ENCODE data around the gene ERC1. TPM values are rescaled to one million over a fixed set of nuclear protein-coding genes. Genes with fewer than 3 reads are reported as not detected.

ERC1 gene
- total RNA-seq, 2 experiments from 2014 or later, result 40.1 to 49.6 TPM

DNA sequence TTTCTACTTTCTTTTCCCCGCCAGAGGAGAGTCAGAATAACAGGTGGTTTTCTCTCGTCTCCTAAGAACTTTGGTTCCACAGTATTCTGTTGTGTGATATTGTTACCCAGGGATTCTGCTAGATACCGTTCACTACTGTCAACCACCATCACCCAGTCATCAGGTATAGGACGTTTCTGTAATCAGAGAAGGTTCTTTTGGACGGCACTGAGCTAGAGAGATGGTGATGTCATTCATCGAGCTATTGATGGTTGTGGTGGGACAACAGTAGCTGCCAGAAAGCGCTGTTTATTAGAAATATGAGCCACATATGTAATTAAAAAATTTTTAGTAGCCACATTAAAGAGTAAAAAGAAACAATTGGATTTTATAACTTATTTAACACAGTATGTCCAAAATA, 17.0 kb downstream of the ERC1 start:
- intact Hi-C loops (cut with DNase I, micrococcal nuclease), result no loop called here
- no peak overlapping the region for H3K27ac ChIP-seq (ENCODE audit: low read depth in 1 of 2, low read length in 2 of 2)
- H3K36me3 ChIP-seq (ENCODE audit: insufficient read depth, low read length), result peaks cover 4% of the 10 kb centered on the region
- CTCF ChIA-PET, result interaction anchor here (1.1 kb wide), 1 partner anchor 8 kb away, joined by 3 read pairs; no protein-coding TSS in a partner anchor
- Mint-ChIP-seq H3K9me3 (no peaks in the 10 kb centered on the region), H3K4me3 (no peak overlapping the region), H3K27ac (no peak overlapping the region), H3K4me1 (ENCODE audit: low read depth) (peaks cover 18% of the 10 kb centered on the region), H3K36me3 (ENCODE audit: low read depth) (peaks cover 4% of the 10 kb centered on the region), H3K27me3 (no peaks in the 10 kb centered on the region)
- ATAC-seq (ENCODE audit: poor library complexity) (no peak), DNase-seq (no peak)
- H3K27me3 ChIP-seq (ENCODE audit: control insufficient read depth in 1 of 2, insufficient read depth in 2 of 2, low read length in 2 of 2), result no peaks in the 10 kb centered on the region
- H3K9me3 ChIP-seq (ENCODE audit: control insufficient read depth in 1 of 2, insufficient read depth in 1 of 2, low read length in 2 of 2), result no peaks in the 10 kb centered on the region
- no peak overlapping the region for H3K4me3 ChIP-seq (ENCODE audit: low read length)
- no peaks in the 10 kb centered on the region for H3K4me1 ChIP-seq (ENCODE audit: insufficient read depth, low read length)
- TF ChIP-seq, protein P1, sequence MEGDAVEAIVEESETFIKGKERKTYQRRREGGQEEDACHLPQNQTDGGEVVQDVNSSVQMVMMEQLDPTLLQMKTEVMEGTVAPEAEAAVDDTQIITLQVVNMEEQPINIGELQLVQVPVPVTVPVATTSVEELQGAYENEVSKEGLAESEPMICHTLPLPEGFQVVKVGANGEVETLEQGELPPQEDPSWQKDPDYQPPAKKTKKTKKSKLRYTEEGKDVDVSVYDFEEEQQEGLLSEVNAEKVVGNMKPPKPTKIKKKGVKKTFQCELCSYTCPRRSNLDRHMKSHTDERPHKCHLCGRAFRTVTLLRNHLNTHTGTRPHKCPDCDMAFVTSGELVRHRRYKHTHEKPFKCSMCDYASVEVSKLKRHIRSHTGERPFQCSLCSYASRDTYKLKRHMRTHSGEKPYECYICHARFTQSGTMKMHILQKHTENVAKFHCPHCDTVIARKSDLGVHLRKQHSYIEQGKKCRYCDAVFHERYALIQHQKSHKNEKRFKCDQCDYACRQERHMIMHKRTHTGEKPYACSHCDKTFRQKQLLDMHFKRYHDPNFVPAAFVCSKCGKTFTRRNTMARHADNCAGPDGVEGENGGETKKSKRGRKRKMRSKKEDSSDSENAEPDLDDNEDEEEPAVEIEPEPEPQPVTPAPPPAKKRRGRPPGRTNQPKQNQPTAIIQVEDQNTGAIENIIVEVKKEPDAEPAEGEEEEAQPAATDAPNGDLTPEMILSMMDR (IDR thresholded peaks at IDR 0.05), result no peak
- POLR2A ChIA-PET, result no interaction called here

- no peaks in the 10 kb centered on the region for H3K27me3 Mint-ChIP-seq
- intact Hi-C loops (cut with DNase I, micrococcal nuclease), result no loop called here
- ChIA-PET CTCF (no interaction called here), POLR2A (interaction anchor here (1.2 kb wide), 1 partner anchor 9 kb away, joined by 6 read pairs; no protein-coding TSS in a partner anchor)
- TF ChIP-seq, protein P1 (IDR thresholded peaks at IDR 0.05), result no peak
- no peaks in the 10 kb centered on the region for H3K4me1 ChIP-seq (ENCODE audit: insufficient read depth, low read length)
- H3K4me3 Mint-ChIP-seq, result no peak overlapping the region
- no peak overlapping the region for H3K4me3 ChIP-seq (ENCODE audit: low read length)
- no peaks in the 10 kb centered on the region for H3K9me3 Mint-ChIP-seq
- peaks cover 9% of the 10 kb centered on the region for H3K4me1 Mint-ChIP-seq (ENCODE audit: low read depth)
- H3K9me3 ChIP-seq (ENCODE audit: control insufficient read depth in 1 of 2, insufficient read depth in 1 of 2, low read length in 2 of 2), result no peaks in the 10 kb centered on the region
- no peaks in the 10 kb centered on the region for H3K27me3 ChIP-seq (ENCODE audit: control insufficient read depth in 1 of 2, insufficient read depth in 2 of 2, low read length in 2 of 2)
- no peak for DNase-seq
- no peak overlapping the region for H3K27ac Mint-ChIP-seq
- peaks cover 5% of the 10 kb centered on the region for H3K36me3 Mint-ChIP-seq (ENCODE audit: low read depth)
- no peak for ATAC-seq (ENCODE audit: poor library complexity)
- H3K27ac ChIP-seq (ENCODE audit: low read depth in 1 of 2, low read length in 2 of 2), result no peak overlapping the region
- H3K36me3 ChIP-seq (ENCODE audit: insufficient read depth, low read length), result no peaks in the 10 kb centered on the region
Measured at GRCh38 chr12:1011091-1011490, 20.1 kb downstream of the ERC1 start.

DNA sequence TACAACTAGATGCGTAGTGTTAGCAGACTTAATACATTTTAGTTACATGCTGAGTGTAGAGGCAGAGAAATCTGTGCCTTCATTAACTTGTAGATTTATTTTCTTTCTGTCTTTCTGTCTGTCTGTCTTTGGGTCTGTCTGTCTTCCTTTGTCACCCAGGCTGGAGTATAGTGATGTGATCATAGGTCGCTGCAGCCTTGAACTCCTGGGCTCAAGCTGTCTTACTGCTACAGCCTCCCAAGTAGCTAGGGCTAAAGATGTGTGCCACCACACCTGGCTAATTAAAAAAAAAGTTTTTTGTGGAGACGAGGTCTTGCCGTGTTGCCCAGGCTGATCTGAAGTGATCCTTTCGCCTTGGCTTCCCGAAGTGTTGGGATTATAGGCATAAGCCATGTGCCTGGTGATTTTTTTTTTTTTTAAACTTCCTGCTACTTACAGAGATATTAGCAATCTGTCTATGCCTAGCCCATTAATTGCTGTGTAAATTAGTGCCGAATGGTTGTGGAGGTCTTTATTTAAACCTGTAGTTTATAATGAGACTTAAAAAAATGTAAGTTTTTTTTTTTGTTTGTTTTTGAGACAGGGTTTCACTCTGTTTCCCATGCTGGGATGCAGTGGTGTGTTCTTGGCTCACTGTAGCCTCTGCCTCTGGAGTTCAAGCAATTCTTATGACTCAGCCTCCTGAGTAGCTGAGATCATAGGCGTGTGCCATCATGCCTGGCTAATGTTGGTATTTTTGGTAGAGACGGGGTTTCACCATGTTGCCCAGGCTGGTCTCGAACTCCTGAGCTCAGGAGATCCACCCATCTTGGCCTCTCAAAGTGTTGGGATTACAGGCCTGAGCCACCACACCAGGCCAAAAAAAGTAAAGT, 22.8 kb downstream of the ERC1 start:
- Histone ChIP-seq H3K4me1 (ENCODE audit: insufficient read depth, low read length) (no peaks in the 10 kb centered on the region), H3K4me3 (ENCODE audit: low read length) (no peak overlapping the region), H3K36me3 (ENCODE audit: insufficient read depth, low read length) (no peaks in the 10 kb centered on the region), H3K9me3 (ENCODE audit: control insufficient read depth in 1 of 2, insufficient read depth in 1 of 2, low read length in 2 of 2) (no peaks in the 10 kb centered on the region), H3K27ac (ENCODE audit: low read depth in 1 of 2, low read length in 2 of 2) (no peak overlapping the region), H3K27me3 (ENCODE audit: control insufficient read depth in 1 of 2, insufficient read depth in 2 of 2, low read length in 2 of 2) (no peaks in the 10 kb centered on the region)
- TF ChIP-seq, protein P1 (IDR thresholded peaks at IDR 0.05), result no peak
- ChIA-PET POLR2A (interaction anchor here (0.6 kb wide), 1 partner anchor 617 kb away, joined by 3 read pairs; no protein-coding TSS in a partner anchor), CTCF (interaction anchor here (0.6 kb wide), 1 partner anchor 13 kb away, joined by 3 read pairs; no protein-coding TSS in a partner anchor)
- no peak for DNase-seq
- peaks cover 13% of the 10 kb centered on the region for H3K36me3 Mint-ChIP-seq (ENCODE audit: low read depth)
- ATAC-seq (ENCODE audit: poor library complexity), result no peak
- H3K9me3 Mint-ChIP-seq, result no peaks in the 10 kb centered on the region
- H3K27me3 Mint-ChIP-seq, result no peaks in the 10 kb centered on the region
- H3K4me1 Mint-ChIP-seq (ENCODE audit: low read depth), result peaks cover 8% of the 10 kb centered on the region
- H3K27ac Mint-ChIP-seq, result no peak overlapping the region
- intact Hi-C loops (cut with DNase I, micrococcal nuclease), result no loop called here
- H3K4me3 Mint-ChIP-seq, result no peak overlapping the region
